Dedifferentiated amniotic fluid mesenchymal stem cell (primary cell): ENCODE measurements around the gene VEGFA.
A peak's percentile ranks its signal among the peaks of the same experiment; 100 is the strongest.

ENCODE experiments used
- DNase-seq: peaks from one replicate; pipeline ENCODE4 v3.0.0-alpha.2; 2016; ENCODE audit errors: extremely low spot score

Gene VEGFA

GRCh38 chr6:43769526-43770371 lies at the start of gene VEGFA:
TSS of gene VEGFA (plus strand) at chr6:43770211.
- peak; percentile 91 for DNase-seq

GRCh38 chr6:43720999-43721398 lies 49.0 kb upstream of the VEGFA start:
- DNase-seq, result no peak

- no peak for DNase-seq
Measured at GRCh38 chr6:43722920-43723545, 47.0 kb upstream of the VEGFA start.

- DNase-seq, result no peak
Measured at GRCh38 chr6:43723737-43724295, 46.2 kb upstream of the VEGFA start.

GRCh38 chr6:43724354-43724753 lies 45.7 kb upstream of the VEGFA start:
- DNase-seq, result no peak

GRCh38 chr6:43724914-43725642 lies 44.9 kb upstream of the VEGFA start:
- peak; percentile 88 for DNase-seq

GRCh38 chr6:43725643-43726580 lies 44.1 kb upstream of the VEGFA start:
- no peak for DNase-seq

GRCh38 chr6:43727634-43728033 lies 42.4 kb upstream of the VEGFA start:
- DNase-seq, result no peak

GRCh38 chr6:43728586-43728985 lies 41.4 kb upstream of the VEGFA start:
- no peak for DNase-seq

GRCh38 chr6:43729537-43729936 lies 40.5 kb upstream of the VEGFA start:
- no peak for DNase-seq

- no peak for DNase-seq
Measured at GRCh38 chr6:43730634-43731033, 39.4 kb upstream of the VEGFA start.

GRCh38 chr6:43733471-43734293 lies 36.3 kb upstream of the VEGFA start:
- no peak for DNase-seq

- no peak for DNase-seq
Measured at GRCh38 chr6:43734294-43734665, 35.7 kb upstream of the VEGFA start.

GRCh38 chr6:43735642-43736199 lies 34.3 kb upstream of the VEGFA start:
- DNase-seq, result no peak

GRCh38 chr6:43736211-43736786 lies 33.7 kb upstream of the VEGFA start:
- no peak for DNase-seq

- no peak for DNase-seq
Measured at GRCh38 chr6:43736844-43737243, 33.2 kb upstream of the VEGFA start.

GRCh38 chr6:43737272-43738081 lies 32.5 kb upstream of the VEGFA start:
- no peak for DNase-seq

GRCh38 chr6:43738267-43738676 lies 31.7 kb upstream of the VEGFA start:
- DNase-seq, result no peak
